Suprapubic skin (tissue), 4 donors: ENCODE measurements around the gene DPYD. TPM values are rescaled to one million over a fixed set of nuclear protein-coding genes. Genes with fewer than 3 reads are reported as not detected.

Experiments used
- DNase-seq, 2 donors: peaks; one replicate each; pipeline ENCODE4 v3.0.0-alpha.2; 2019; ENCODE audit warnings: low spot score in 2 of 2
- H3K27ac ChIP-seq: fragments of 200-600 bp; sonication (generic); one replicate; pipeline ENCODE4 v1.5.1; 2019
- H3K27me3 ChIP-seq: fragments of 200-600 bp; sonication (generic); one replicate; pipeline ENCODE4 v1.5.1; 2019
- H3K36me3 ChIP-seq: fragments of 200-600 bp; sonication (generic); one replicate; pipeline ENCODE4 v1.5.1; 2019
- H3K4me1 ChIP-seq: fragments of 200-600 bp; sonication (generic); one replicate; pipeline ENCODE4 v1.5.1; 2019
- H3K4me3 ChIP-seq: fragments of 200-600 bp; sonication (generic); one replicate; pipeline ENCODE4 v1.5.1; 2019; ENCODE audit warnings: mild to moderate bottlenecking
- H3K9me3 ChIP-seq: fragments of 200-600 bp; sonication (generic); one replicate; pipeline ENCODE4 v1.5.1; 2019
- CTCF ChIP-seq, 2 donors: fragments of 200-600 bp in 1 of 2; fragments of 450-650 bp in 1 of 2; sonication (generic) in 1 of 2; IDR thresholded peaks; one replicate each; pipeline ENCODE4 v1.5.1; 2016 to 2019; ENCODE audit warnings: antibody characterized with exemption in 2 of 2, mild to moderate bottlenecking in 1 of 2, moderate library complexity in 1 of 2
- EP300 ChIP-seq: sonication (generic); formaldehyde crosslinking; IDR thresholded peaks from one replicate; pipeline ENCODE4 v1.6.1; 2017; ENCODE audit warnings: antibody characterized with exemption
- POLR2A ChIP-seq, 2 donors: fragments of 450-650 bp; IDR thresholded peaks; one replicate each; pipeline ENCODE4 v1.6.1; 2017; ENCODE audit warnings: antibody characterized with exemption in 2 of 2, mild to moderate bottlenecking in 2 of 2, moderate library complexity in 2 of 2
- POLR2AphosphoS5 ChIP-seq, 3 donors: sonication (generic); formaldehyde crosslinking; IDR thresholded peaks; one replicate each; pipeline ENCODE4 v1.6.1; 2017; ENCODE audit warnings: antibody characterized with exemption in 3 of 3
- WGBS: methylation state at CpG from one replicate; pipeline ENCODE4 v1.1.5; 2018; 5-methylcytosine and 5-hydroxymethylcytosine counted together
- total RNA-seq, 4 donors: library from RNA; depleted of rRNA; stranded (reverse); fragments of >200 nt; gene quantifications; one replicate each; pipeline ENCODE4 v1.1.0, GENCODE V29; 2016

DPYD gene
- total RNA-seq, 4 donors from 2014 or later, result 10.1 to 31.9 (median 11.6) TPM

GRCh38 chr1:97577613-97578012 lies 343.2 kb downstream of the DPYD start:
- no peak for TF ChIP-seq CTCF (IDR thresholded peaks at IDR 0.05)
- H3K4me1 ChIP-seq, result no peaks in the 10 kb centered on the region
- no peaks in the 10 kb centered on the region for H3K27me3 ChIP-seq
- no peaks in the 10 kb centered on the region for H3K36me3 ChIP-seq
- no peak overlapping the region for H3K4me3 ChIP-seq
- DNase-seq, result no peak
- over 99% methylated on average over 4 of the region's 4 CpGs for WGBS
- H3K9me3 ChIP-seq, result no peaks in the 10 kb centered on the region
- no peak overlapping the region for H3K27ac ChIP-seq

GRCh38 chr1:97573553-97573952 lies 347.3 kb downstream of the DPYD start:
- Histone ChIP-seq H3K9me3 (no peaks in the 10 kb centered on the region), H3K4me1 (no peaks in the 10 kb centered on the region), H3K4me3 (no peak overlapping the region), H3K27ac (no peak overlapping the region), H3K36me3 (no peaks in the 10 kb centered on the region), H3K27me3 (no peaks in the 10 kb centered on the region)
- 92% methylated on average over 3 of the region's 3 CpGs for WGBS
- no peak for DNase-seq
- TF ChIP-seq EP300, result no peak
- TF ChIP-seq POLR2AphosphoS5 (IDR thresholded peaks at IDR 0.05), result no peak
- no peak for TF ChIP-seq CTCF (IDR thresholded peaks at IDR 0.05)
- TF ChIP-seq POLR2A (IDR thresholded peaks at IDR 0.05), result no peak

- Histone ChIP-seq H3K4me3 (no peak overlapping the region), H3K36me3 (no peaks in the 10 kb centered on the region), H3K27ac (no peak overlapping the region), H3K27me3 (no peaks in the 10 kb centered on the region), H3K9me3 (no peaks in the 10 kb centered on the region), H3K4me1 (no peaks in the 10 kb centered on the region)
- WGBS, result 45% methylated on average over 1 of the region's 1 CpG
- no peak for DNase-seq
- TF ChIP-seq POLR2AphosphoS5 (IDR thresholded peaks at IDR 0.05) (no peak), EP300 (no peak), POLR2A (IDR thresholded peaks at IDR 0.05) (no peak), CTCF (IDR thresholded peaks at IDR 0.05) (no peak)
These were observed 348.3 kb downstream of the DPYD start for GRCh38 chr1:97572561-97572960.

- H3K9me3 ChIP-seq, result no peaks in the 10 kb centered on the region
- no peak for DNase-seq
- no peak overlapping the region for H3K27ac ChIP-seq
- no peak for TF ChIP-seq EP300
- TF ChIP-seq CTCF (IDR thresholded peaks at IDR 0.05), result no peak
- no peak for TF ChIP-seq POLR2A (IDR thresholded peaks at IDR 0.05)
- no peak for TF ChIP-seq POLR2AphosphoS5 (IDR thresholded peaks at IDR 0.05)
- no peak overlapping the region for H3K4me3 ChIP-seq
- H3K27me3 ChIP-seq, result no peaks in the 10 kb centered on the region
- WGBS, result 94% methylated on average over 1 of the region's 1 CpG
- H3K36me3 ChIP-seq, result no peaks in the 10 kb centered on the region
- H3K4me1 ChIP-seq, result no peaks in the 10 kb centered on the region
These were observed 349.1 kb downstream of the DPYD start for GRCh38 chr1:97571760-97572159.

- TF ChIP-seq POLR2A (IDR thresholded peaks at IDR 0.05) (no peak), CTCF (IDR thresholded peaks at IDR 0.05) (no peak)
- no peaks in the 10 kb centered on the region for H3K9me3 ChIP-seq
- H3K27ac ChIP-seq, result no peak overlapping the region
- H3K4me3 ChIP-seq, result no peak overlapping the region
- H3K27me3 ChIP-seq, result no peaks in the 10 kb centered on the region
- DNase-seq, result no peak
- H3K36me3 ChIP-seq, result no peaks in the 10 kb centered on the region
- H3K4me1 ChIP-seq, result no peaks in the 10 kb centered on the region
- WGBS, result 81% methylated on average over 3 of the region's 3 CpGs
These were observed 350.1 kb downstream of the DPYD start for GRCh38 chr1:97570691-97571090.
